ENCODE measurements around the gene TARBP1. TPM values are rescaled to one million over a fixed set of nuclear protein-coding genes. Genes with fewer than 3 reads are reported as not detected.

Gene TARBP1
- total and polyA plus RNA-seq, 4 donors, result 11.2 to 48.7 (median 29.9) TPM

- Histone ChIP-seq H3K9ac (ENCODE audit: insufficient read depth in 1 of 2, low read length in 2 of 2) (no peak overlapping the region), H3K27me3 (ENCODE audit: control insufficient read depth in 3 of 3, insufficient read depth in 3 of 3, low read length in 2 of 3) (no peaks in the 10 kb centered on the region), H3K4me3 (no peak overlapping the region), H3K9me3 (ENCODE audit: control insufficient read depth in 4 of 4, insufficient read depth in 3 of 4, low read length in 3 of 4) (no peaks in the 10 kb centered on the region), H3K27ac (ENCODE audit: low read depth in 1 of 2, low read length in 1 of 2) (peak overlapping the region in 1 of 2 donors; percentile 1), H3K4me1 (ENCODE audit: control insufficient read depth in 5 of 5, insufficient read depth in 5 of 5, low read length in 5 of 5) (peaks cover 0 to 11% (median 8%) of the 10 kb centered on the region in 5 donors), H3K36me3 (ENCODE audit: control insufficient read depth in 4 of 4, insufficient read depth in 4 of 4, low read length in 4 of 4) (no peaks in the 10 kb centered on the region)
- ATAC-seq (ENCODE audit: insufficient read depth, low FRiP score) (no peak), DNase-seq (no peak)
- TF ChIP-seq CTCF (IDR thresholded peaks at IDR 0.05; ENCODE audit: control extremely low read depth, extremely low read depth), result no peak
- 69 to 91% methylated on average over 2 of the region's 2 CpGs for WGBS, 2 donors
Measured at GRCh38 chr1:234515411-234515810, 36.4 kb upstream of the TARBP1 start.

- DNase-seq, result no peak
- WGBS, 2 donors, result 18 to 48% methylated on average over 5 of the region's 5 CpGs
- TF ChIP-seq CTCF (IDR thresholded peaks at IDR 0.05; ENCODE audit: control extremely low read depth, extremely low read depth), result no peak
- Histone ChIP-seq H3K27me3 (ENCODE audit: control insufficient read depth in 3 of 3, insufficient read depth in 3 of 3, low read length in 2 of 3) (no peaks in the 10 kb centered on the region), H3K9ac (ENCODE audit: insufficient read depth in 1 of 2, low read length in 2 of 2) (no peak overlapping the region), H3K4me3 (no peak overlapping the region), H3K9me3 (ENCODE audit: control insufficient read depth in 4 of 4, insufficient read depth in 3 of 4, low read length in 3 of 4) (no peaks in the 10 kb centered on the region), H3K4me1 (ENCODE audit: control insufficient read depth in 5 of 5, insufficient read depth in 5 of 5, low read length in 5 of 5) (peaks cover 5 to 19% (median 8%) of the 10 kb centered on the region in 5 donors), H3K36me3 (ENCODE audit: control insufficient read depth in 4 of 4, insufficient read depth in 4 of 4, low read length in 4 of 4) (no peaks in the 10 kb centered on the region), H3K27ac (ENCODE audit: low read depth in 1 of 2, low read length in 1 of 2) (no peak overlapping the region)
- no peak for ATAC-seq (ENCODE audit: insufficient read depth, low FRiP score)
Measured at GRCh38 chr1:234512451-234512861, 33.5 kb upstream of the TARBP1 start.

- no peak for TF ChIP-seq CTCF (IDR thresholded peaks at IDR 0.05; ENCODE audit: control extremely low read depth, extremely low read depth)
- H3K4me1 ChIP-seq (ENCODE audit: control insufficient read depth in 5 of 5, insufficient read depth in 5 of 5, low read length in 5 of 5), result peaks cover 0 to 9% (median 5%) of the 10 kb centered on the region in 5 donors
- H3K9me3 ChIP-seq (ENCODE audit: control insufficient read depth in 4 of 4, insufficient read depth in 3 of 4, low read length in 3 of 4), result no peaks in the 10 kb centered on the region
- WGBS, 2 donors, result 68 to 82% methylated on average over 9 of the region's 9 CpGs
- H3K27me3 ChIP-seq (ENCODE audit: control insufficient read depth in 3 of 3, insufficient read depth in 3 of 3, low read length in 2 of 3), result no peaks in the 10 kb centered on the region
- H3K9ac ChIP-seq (ENCODE audit: insufficient read depth in 1 of 2, low read length in 2 of 2), result no peak overlapping the region
- ATAC-seq (ENCODE audit: insufficient read depth, low FRiP score) (no peak), DNase-seq (peak in 2 of 3 donors; percentile 58 to 70)
- H3K4me3 ChIP-seq, result no peak overlapping the region
- H3K36me3 ChIP-seq (ENCODE audit: control insufficient read depth in 4 of 4, insufficient read depth in 4 of 4, low read length in 4 of 4), result no peaks in the 10 kb centered on the region
- H3K27ac ChIP-seq (ENCODE audit: low read depth in 1 of 2, low read length in 1 of 2), result no peak overlapping the region
Measured at GRCh38 chr1:234509457-234510328, 30.7 kb upstream of the TARBP1 start.
